Right lobe of liver (tissue), 4 donors: ENCODE results near the gene FSTL5.

Source experiments
- POLR2A ChIP-seq: fragments of 450-650 bp; IDR thresholded peaks from one replicate; pipeline ENCODE4 v1.6.1; 2017; ENCODE audit warnings: antibody characterized with exemption, mild to moderate bottlenecking
- TF ChIP-seq, protein P1 (sequence below), 4 donors: fragments of 200-600 bp in 3 of 4; fragments of 450-650 bp in 1 of 4; IDR thresholded peaks; one replicate each; pipeline versions ENCODE4 v1.5.1 to v1.8.0; 2016 to 2022; ENCODE audit warnings: antibody characterized with exemption in 4 of 4, mild to moderate bottlenecking in 2 of 4
- donor health status: DM: no; HTN: no; CAD: no.
- donor health status: DM: no; HTN: no; CAD: no.
- donor health status: DM: no; HTN: yes; CAD: no.

DNA sequence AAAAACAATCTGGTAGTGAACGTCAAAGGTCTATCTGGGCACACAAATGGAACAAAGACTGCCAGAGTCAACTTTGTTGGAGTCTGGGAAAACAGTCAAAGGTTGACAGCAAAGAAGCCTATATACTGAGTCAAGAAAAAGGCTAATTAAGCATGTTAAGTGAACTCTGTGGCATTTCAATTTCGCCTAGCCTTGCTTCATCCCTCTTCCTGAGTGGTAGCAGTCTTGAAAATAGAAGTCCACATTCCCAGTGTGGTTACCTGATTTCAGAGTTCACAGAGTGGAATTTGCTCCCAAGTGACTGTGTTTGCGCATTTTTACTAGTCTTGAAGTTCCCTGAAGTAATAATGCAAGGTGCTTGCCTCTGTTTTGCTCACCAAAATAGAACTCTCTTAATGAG, 760.0 kb downstream of the FSTL5 start:
- TF ChIP-seq, protein P1, sequence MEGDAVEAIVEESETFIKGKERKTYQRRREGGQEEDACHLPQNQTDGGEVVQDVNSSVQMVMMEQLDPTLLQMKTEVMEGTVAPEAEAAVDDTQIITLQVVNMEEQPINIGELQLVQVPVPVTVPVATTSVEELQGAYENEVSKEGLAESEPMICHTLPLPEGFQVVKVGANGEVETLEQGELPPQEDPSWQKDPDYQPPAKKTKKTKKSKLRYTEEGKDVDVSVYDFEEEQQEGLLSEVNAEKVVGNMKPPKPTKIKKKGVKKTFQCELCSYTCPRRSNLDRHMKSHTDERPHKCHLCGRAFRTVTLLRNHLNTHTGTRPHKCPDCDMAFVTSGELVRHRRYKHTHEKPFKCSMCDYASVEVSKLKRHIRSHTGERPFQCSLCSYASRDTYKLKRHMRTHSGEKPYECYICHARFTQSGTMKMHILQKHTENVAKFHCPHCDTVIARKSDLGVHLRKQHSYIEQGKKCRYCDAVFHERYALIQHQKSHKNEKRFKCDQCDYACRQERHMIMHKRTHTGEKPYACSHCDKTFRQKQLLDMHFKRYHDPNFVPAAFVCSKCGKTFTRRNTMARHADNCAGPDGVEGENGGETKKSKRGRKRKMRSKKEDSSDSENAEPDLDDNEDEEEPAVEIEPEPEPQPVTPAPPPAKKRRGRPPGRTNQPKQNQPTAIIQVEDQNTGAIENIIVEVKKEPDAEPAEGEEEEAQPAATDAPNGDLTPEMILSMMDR (IDR thresholded peaks at IDR 0.05), result no peak
- no peak for TF ChIP-seq POLR2A
